NCI-H82 (cell line): Measurements from ENCODE around the gene MACROD1.

ENCODE experiments used
- DNase-seq: peaks from one replicate; lab custom pipeline; 2025; lab: John Stamatoyannopoulos, UW

MACROD1 gene, protein sequence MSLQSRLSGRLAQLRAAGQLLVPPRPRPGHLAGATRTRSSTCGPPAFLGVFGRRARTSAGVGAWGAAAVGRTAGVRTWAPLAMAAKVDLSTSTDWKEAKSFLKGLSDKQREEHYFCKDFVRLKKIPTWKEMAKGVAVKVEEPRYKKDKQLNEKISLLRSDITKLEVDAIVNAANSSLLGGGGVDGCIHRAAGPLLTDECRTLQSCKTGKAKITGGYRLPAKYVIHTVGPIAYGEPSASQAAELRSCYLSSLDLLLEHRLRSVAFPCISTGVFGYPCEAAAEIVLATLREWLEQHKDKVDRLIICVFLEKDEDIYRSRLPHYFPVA

DNA sequence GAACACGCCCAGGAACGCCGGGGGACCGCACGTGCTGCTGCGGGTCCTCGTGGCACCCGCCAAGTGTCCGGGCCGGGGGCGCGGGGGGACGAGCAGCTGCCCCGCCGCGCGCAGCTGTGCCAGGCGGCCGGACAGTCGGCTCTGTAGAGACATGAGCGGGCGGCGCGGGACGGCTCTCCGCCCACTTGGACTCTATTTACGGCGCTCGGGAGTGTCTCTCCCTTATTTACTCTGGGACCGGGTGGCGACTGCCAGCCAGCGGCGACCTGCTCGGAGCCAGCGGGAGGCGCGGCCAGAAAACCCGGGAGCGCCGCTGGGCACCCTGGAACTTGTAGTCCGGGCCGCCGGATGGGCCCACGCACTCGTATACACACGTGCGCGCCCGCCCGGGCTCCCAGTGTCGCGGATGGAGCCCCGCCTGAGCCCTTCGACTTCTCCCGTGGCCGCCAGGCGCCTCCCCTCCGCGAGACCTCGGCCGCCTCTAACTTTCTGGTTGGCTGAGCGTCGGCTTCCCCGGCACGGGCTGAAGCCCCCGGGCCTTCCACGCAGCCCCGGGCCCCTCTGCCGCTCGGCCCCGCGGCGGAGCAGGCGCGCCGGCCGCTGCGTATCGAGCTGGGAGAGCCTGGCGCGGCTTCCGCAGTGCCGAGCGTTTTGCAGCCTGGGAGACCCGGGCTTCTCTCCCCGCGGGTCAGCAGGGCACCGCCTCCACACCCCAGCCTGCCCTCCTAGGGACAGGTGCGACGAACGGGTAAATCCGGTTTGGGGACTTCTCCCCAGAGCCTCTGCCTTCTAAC lies at the start of gene MACROD1:
Gene MACROD1 (minus strand): TSS at position 272 of the 794 bp plus-strand sequence. CDS start 119 bp downstream, at position 153.
- DNase-seq: peak; percentile 93

- DNase-seq: no peak
These were observed 45.4 kb upstream of the MACROD1 start for GRCh38 chr11:64211181-64211872.

GRCh38 chr11:64210301-64211020 lies 44.5 kb upstream of the MACROD1 start:
- DNase-seq: no peak

DNA sequence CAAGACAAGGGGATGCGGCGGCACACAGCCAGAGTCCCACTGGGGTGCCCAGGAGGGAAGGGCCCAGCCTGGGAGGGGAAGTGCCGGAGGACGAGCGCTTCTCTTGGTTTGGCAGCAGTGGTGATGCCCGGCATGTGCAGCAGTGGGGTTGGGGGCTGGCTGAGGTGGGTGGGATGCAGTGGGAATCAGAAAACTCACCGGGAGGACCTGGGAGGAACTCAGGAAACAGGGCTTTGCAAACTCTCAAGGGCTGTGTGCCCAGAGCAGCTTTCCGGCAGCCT lies 43.6 kb upstream of the MACROD1 start:
- no peak for DNase-seq

DNA sequence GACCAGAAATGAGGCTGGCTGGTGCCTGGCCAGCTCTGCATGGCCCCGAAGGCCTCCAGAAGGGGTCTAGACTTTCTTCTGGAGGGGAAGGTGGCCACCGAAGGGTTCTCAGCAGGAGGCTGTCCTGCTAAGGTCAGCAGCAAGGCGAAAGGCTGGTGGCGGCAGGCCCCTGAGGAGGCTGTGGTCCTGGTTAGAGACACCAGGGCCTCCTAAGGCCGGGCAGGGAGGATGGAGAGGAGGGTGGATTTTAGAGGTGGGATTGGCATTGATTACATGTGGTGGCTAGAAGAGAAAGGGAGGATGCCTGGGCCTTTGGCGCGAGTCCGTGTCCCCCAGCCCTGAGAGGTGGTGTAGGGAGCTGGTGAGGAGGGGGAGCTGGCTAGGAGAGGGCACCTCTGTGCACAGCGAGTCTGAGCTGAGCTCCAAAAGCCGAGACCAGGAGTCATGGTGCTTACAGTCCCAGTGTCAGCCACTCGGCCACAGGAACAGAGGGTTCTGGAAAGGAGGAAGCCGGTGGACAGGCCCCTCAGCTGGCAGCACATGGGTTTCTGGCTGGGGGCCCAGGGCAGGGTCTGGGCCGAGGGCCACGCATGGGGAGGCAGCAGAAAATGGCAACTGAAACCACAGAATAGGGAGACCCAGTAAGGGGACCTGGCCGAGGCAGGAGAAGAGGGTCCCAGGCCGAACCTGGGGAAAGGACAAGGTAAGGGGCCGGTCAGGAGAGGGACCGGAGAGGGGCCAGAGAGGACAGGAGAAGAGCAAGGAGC lies 43.1 kb upstream of the MACROD1 start:
- no peak for DNase-seq

GRCh38 chr11:64208086-64208795 lies 42.3 kb upstream of the MACROD1 start:
- no peak for DNase-seq

GRCh38 chr11:64207256-64208085 lies 41.6 kb upstream of the MACROD1 start:
- DNase-seq: peak; percentile 28

DNA sequence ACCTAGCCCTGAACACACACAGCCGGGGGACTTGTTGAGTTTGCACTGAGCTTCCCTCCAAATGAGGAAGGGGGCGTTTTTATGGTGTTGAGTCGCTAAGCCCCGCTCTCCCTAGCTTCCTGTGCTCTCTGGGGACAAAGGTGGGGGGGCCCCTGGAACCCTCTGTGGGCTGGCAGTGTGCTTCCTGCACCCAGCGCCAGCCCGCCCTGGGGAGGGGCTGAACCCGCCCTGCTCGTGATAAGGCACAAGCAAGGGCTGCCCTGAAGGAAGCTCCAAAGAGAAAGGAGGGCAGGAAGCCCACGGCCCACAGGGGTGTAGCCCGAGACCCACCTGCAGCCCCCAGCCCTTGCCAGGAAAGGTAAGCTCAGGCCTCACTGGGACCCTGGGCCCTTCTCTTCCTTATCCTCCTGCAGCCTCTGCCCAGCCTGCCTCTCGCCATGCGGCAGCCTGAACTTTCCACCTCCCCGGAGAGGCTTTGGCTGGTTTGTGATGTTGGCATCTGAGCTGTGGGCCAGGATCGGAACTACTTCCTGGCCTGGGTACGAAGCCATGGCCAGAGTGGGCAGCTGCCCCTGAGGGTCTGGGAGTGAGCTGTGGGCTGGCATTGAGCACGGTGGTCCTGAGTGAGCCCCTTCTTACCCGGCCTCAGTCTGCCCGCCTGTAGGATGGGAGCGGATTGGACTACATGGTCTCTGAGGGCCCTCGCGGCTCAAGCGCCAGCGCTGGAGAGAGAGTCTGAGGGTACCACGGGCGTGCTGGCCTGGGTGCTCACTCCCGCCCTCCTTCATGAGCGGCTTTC lies 40.7 kb upstream of the MACROD1 start, which contains the start of gene FERMT3:
Gene FERMT3 (plus strand): TSS at position 265 of the 799 bp plus-strand sequence. CDS start 644 bp downstream, outside the sequence.
- DNase-seq: no peak

DNA sequence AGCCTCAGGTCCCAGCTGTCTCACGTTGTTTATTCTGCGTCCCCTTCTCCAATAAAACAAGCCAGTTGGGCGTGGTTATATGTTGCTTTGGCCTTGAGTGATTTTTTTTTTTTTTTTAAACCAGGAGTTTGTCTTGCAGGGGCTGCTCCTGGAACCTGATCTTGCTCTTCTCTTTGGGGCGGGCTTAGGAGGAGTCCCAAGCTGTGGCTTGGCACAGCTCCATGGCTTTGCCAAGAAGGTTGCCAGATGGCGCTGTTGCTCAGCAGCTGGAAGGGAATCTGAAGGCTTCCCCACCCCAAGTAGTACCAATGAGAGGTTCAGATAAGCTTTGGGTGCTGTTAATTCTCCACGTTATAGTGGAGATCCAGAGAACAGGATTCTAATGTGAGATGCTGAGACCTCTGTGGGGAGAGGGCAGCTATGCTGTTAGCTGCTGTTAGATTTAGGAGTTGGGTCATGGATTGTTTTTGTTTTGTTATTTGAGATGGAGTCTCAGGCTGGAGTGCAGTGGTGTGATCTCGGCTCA lies 38.6 kb upstream of the MACROD1 start:
- peak; percentile 91 for DNase-seq

GRCh38 chr11:64204080-64204440 lies 38.1 kb upstream of the MACROD1 start:
- no peak for DNase-seq

DNA sequence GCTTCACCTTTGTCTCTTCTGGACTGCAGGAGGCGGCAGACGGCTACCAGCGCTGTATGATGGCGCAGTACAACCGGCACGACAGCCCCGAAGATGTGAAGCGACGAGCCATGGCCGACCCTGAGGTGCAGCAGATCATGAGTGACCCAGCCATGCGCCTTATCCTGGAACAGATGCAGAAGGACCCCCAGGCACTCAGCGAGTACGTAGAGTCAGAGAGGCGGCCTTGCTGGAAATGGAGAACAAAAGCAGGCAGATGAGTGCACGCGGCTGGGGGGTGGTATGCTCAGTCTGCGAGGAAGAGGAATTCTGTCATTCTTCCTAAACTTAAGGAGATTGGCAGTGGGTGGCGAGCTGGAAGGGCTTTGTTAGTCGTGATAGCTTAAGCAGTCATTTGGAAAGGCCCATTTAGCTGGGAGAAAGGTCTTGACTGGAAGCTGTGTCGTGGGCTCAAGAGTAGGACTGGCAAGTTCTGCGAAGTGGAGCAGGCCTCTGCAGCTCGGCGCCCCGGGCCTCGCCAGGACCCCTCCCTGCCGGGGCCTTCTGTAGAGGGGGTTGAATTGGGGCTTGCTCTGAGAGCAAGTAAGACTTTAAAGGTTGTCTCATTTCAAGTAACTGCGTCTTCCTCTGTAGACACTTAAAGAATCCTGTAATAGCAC lies 37.6 kb upstream of the MACROD1 start:
- no peak for DNase-seq

- no peak for DNase-seq
These were observed 37.1 kb upstream of the MACROD1 start for GRCh38 chr11:64202992-64203391.

DNA sequence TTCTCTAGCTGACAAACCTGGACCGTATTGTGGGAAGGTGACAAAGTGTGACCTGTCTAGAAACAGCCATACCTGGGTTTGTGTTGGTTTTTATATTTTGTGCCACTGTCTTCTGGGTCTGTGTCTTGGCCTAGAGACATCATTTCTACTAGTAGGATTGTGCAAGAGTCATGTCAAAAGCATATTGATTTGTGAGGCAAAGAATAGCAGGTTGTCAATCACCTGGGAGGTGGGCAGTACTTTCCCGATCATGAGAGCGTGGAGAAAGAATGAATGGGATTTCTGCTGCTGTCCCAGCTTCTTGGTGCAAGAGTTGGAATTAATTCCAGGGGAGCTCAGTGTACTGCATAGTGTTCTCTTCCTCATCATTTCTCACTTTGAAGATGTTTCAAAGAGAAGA lies 35.6 kb upstream of the MACROD1 start:
- DNase-seq: no peak

GRCh38 chr11:64198511-64198910 lies 32.6 kb upstream of the MACROD1 start:
- no peak for DNase-seq

DNA sequence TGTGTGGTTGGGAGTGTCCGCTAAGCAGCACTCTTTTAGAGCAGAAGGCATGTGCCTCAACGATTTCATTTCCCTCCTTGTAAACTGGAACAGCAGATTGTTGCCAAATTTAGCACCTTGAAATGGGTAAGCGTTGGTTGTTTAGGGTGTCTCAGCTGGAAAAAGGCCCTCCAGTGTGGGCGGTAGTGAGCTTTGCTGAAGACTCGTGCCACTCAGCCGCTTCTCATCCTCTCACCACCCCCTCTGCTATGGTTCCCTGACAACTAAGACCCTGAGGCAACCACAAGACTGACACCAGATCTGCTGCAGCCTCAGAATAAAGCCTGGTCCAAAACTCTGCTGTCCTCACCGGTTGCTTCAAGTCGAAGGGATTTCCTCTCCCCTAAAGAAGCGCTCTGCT lies 30.7 kb upstream of the MACROD1 start:
- DNase-seq: no peak

GRCh38 chr11:64192434-64192833 lies 26.5 kb upstream of the MACROD1 start:
- no peak for DNase-seq

GRCh38 chr11:64186492-64187165 lies 20.7 kb upstream of the MACROD1 start:
- DNase-seq: no peak
